H4 (cell line): Measurements from ENCODE around the gene KAT5. TPM values are rescaled to one million over a fixed set of nuclear protein-coding genes. Genes with fewer than 3 reads are reported as not detected.
"Not testable (repeated sequence)": the region's sequence is repeated elsewhere in the genome, so short reads cannot be mapped to it uniquely, and the experiment has no call there.

Experiments
- DNase-seq: peaks from one replicate; pipeline ENCODE4 v3.0.0-alpha.2; 2015; ENCODE audit warnings: low spot score
- total RNA-seq: library from RNA; depleted of rRNA; stranded (reverse); fragments of >200 nt; shearing (Covaris generic); gene quantifications from 2 replicates; pipeline ENCODE4 v1.2.3, GENCODE V29; 2014; rRNA removed

KAT5 gene
- total RNA-seq, 1 experiment from 2014 or later = 45.1 TPM

DNA sequence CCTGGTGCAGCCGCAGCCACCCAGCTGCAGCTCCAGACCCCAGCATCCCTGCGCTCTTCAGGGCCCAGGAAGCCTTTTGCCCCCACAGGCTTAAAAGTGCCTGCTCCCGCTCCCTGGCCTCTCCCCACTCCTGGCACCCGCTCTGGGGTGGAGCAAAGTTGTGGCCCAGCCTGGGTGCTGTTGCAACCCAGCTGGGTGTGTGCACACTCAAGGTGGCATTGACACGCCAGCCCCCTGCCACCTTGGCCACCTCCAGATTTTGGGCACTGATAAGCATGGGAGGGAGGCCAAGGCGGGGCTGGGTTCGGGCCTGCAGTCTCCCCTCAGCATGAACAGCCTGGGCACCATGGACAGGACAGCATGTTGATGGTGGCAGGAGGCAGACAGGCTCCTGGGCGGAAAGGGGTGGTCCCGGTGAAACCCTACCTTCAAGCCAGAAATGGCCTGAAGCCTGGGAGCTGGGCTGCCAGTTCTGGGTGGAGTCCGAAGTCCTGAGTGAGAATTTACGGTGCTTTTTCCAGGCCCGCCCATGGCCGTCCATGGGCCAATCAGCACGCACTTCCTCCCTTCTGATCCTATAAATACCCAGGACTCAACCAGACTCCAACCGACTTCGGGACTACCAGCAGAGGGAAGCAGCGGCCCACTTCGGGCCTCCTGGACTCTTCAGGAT is 32.1 kb downstream of the KAT5 start:
- no peak for DNase-seq

DNA sequence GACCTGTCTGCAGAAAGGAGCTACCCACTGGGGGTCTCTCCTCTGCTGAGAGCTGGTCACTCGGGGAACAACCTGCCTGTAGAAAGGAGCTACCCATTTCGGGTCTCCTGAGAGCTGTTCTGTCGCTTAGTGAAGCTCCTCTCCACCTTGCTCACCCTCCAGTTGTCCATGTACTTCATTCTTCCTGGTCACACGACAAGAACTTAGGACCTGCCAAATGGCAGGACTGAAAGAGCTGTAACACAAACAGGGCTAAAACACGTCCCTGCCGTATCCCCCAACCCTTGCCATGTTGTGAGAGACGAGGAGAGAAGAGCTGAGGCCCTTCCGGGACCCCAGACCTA is 32.6 kb downstream of the KAT5 start:
- DNase-seq = no peak

DNA sequence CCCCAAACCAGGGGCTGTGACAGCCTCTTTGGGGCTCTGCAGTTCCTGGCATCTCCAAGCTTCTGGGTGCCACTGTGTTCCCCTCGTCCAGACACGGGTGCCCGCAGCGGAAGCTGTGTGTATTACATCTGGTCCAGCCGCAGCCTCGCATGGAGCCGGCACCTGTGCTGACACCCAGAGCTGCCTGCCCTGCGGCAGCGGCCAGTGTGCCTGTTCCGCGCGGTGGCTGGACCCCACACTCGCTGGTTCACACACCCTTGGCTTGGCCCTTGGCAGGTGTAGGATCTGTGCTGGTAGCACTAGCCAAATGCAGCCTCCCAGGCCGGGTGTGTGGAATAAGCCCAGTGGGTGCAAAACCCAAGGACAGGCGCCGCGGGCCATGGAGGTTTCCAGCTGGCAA is 33.0 kb downstream of the KAT5 start:
- no peak for DNase-seq

DNA sequence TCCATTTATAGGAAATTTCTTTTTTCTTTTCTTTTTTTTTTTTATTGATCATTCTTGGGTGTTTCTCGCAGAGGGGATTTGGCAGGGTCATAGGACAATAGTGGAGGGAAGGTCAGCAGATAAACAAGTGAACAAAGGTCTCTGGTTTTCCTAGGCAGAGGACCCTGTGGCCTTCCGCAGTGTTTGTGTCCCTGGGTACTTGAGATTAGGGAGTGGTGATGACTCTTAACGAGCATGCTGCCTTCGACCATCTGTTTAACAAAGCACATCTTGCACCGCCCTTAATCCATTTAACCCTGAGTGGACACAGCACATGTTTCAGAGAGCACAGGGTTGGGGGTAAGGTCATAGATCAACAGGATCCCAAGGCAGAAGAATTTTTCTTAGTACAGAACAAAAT is 50.1 kb downstream of the KAT5 start:
- DNase-seq = not testable (repeated sequence)

DNA sequence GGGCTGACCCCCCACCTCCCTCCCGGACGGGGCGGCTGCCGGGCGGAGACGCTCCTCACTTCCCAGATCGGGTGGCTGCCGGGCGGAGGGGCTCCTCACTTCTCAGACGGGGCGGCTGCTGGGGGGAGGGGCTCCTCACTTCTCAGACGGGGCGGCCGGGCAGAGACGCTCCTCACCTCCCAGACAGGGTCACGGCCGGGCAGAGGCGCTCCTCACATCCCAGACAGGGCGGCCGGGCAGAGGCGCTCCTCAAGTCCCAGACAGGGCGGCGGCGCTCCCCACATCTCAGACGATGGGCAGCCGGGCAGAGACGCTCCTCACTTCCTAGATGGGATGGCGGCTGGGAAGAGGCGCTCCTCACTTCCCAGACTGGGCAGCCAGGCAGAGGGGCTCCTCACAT is 50.8 kb downstream of the KAT5 start:
- not testable (repeated sequence) for DNase-seq

DNA sequence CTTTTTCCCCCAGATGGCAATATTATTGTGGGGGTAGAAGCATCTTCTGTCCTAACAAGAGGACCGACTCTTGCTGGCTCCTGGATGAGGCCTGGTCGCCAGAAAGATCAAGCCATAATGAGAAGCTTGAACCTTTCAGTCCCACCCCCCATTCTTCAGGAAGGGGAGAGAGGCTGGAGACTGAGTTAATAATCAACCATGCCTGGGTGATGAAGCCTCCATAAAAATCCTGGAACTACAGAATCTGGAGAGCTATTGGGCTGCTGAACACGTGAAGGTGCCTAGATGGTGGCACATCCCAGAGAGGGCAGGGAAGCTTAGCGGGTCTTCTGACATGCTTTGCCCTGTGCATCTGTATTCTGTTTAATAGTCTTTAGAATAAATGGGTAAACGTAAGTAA is 52.4 kb downstream of the KAT5 start:
- DNase-seq = no peak

DNA sequence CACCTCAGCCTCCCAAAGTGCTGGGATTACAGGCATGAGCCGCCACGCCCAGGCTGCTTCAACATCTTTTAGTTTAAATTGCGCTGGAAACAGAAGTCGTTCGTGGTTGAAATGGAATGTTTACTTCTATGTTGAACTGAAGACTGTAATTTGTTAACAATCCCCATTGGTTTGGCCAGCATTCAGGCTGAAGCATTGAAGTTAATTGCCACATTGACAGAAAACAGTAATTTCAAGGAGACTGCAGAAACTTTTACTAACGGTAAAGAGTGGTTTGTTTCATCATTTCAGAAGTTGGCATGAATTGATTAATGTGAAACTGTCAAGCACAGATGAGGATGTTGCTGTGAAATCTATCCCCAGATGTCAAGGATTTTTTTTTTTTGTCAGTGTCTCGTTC is 54.5 kb downstream of the KAT5 start:
- DNase-seq = peak; percentile 91

DNA sequence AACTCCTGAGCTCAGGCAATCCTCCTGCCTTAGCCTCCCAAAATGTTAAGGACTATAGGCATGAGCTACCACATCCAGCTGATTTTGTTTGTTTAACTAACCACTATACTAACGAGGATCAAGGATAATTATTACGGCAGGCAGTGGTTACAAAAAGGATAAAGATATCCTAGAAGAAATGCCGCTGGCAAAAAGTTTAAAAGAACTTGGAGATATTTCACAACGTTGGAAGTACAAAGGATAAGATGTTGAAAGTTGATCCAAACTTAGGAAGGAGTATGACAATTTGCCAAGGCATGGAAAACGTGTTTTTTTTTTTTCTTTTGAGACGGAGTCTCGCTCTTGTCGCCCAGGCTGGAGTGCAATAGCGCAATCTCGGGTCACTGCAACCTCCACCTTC is 55.4 kb downstream of the KAT5 start:
- peak; percentile 87 for DNase-seq

DNA sequence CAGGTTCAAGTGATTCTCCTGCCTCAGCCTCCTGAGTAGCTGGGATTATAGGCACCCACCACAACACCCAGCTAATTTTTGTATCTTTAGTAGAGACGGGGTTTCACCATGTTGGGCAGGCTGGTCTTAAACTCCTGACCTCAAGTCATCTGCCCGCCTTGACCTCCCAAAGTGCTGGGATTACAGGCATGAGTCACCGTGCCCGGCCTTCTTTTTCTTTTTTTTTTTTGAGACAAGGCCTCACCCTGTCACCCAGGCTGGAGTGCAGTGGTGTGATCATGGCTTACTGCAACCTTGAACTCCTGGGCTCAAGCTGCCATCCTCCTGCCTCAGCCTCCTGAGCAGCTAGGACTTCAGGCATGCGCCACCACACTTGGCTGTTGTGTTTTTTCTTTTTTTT is 55.8 kb downstream of the KAT5 start:
- DNase-seq = not testable (repeated sequence)

Other genes with a start within 250 kb of the KAT5 start
- gene MALAT1, start 213.2 kb upstream of the KAT5 start, total RNA-seq = 168 and 177 TPM in 2 replicates
- 34.5 and 38.6 TPM in 2 replicates for gene SCYL1, start 187.2 kb upstream of the KAT5 start, total RNA-seq
- 4.2 and 6.3 TPM in 2 replicates for gene LTBP3, start 153.9 kb upstream of the KAT5 start, total RNA-seq
- 73.8 and 80.1 TPM in 2 replicates for gene ZNRD2, start 141.8 kb upstream of the KAT5 start, total RNA-seq
- 27.5 and 43.1 TPM in 2 replicates for gene FAM89B, start 139.7 kb upstream of the KAT5 start, total RNA-seq
- 27.9 and 40.0 TPM in 2 replicates for gene EHBP1L1, start 136.2 kb upstream of the KAT5 start, total RNA-seq
- gene KCNK7, start 116.5 kb upstream of the KAT5 start, total RNA-seq = not detected in 2 replicates
- gene MAP3K11, start 98.0 kb upstream of the KAT5 start, total RNA-seq = 7.4 and 9.1 TPM in 2 replicates
- 11.7 TPM in 2 replicates for gene PCNX3, start 96.5 kb upstream of the KAT5 start, total RNA-seq
- gene SIPA1, start 74.2 kb upstream of the KAT5 start, total RNA-seq = 11.3 and 18.4 TPM in 2 replicates
- gene RELA, start 49.3 kb upstream of the KAT5 start, total RNA-seq = 26.3 and 48.1 TPM in 2 replicates
- 24.2 and 36.1 TPM in 2 replicates for gene RNASEH2C, start 8.5 kb downstream of the KAT5 start, total RNA-seq
- gene AP5B1, start 68.7 kb downstream of the KAT5 start, total RNA-seq = 4.6 and 6.1 TPM in 2 replicates
- not detected in 2 replicates for gene OVOL1, start 74.8 kb downstream of the KAT5 start, total RNA-seq
- not detected in 2 replicates for gene SNX32, start 121.7 kb downstream of the KAT5 start, total RNA-seq
- 1,250 and 1,621 TPM in 2 replicates for gene CFL1, start 145.9 kb downstream of the KAT5 start, total RNA-seq
- gene MUS81, start 148.2 kb downstream of the KAT5 start, total RNA-seq = 13.6 and 20.0 TPM in 2 replicates
- gene EFEMP2, start 160.5 kb downstream of the KAT5 start, total RNA-seq = 0.33 and 3.9 TPM in 2 replicates
- not detected in 2 replicates for gene CTSW, start 167.6 kb downstream of the KAT5 start, total RNA-seq
- 175 and 231 TPM in 2 replicates for gene FIBP, start 176.2 kb downstream of the KAT5 start, total RNA-seq
- 35.8 and 44.2 TPM in 2 replicates for gene CCDC85B, start 178.4 kb downstream of the KAT5 start, total RNA-seq
- 12.9 and 18.0 TPM in 2 replicates for gene FOSL1, start 188.1 kb downstream of the KAT5 start, total RNA-seq
- gene C11orf68, start 206.8 kb downstream of the KAT5 start, total RNA-seq = 13.4 and 14.3 TPM in 2 replicates
- gene DRAP1, start 207.2 kb downstream of the KAT5 start, total RNA-seq = 181 and 235 TPM in 2 replicates
- not detected in 2 replicates for gene TSGA10IP, start 233.2 kb downstream of the KAT5 start, total RNA-seq
- gene SART1, start 249.5 kb downstream of the KAT5 start, total RNA-seq = 43.3 and 43.4 TPM in 2 replicates